ENCODE measurements around the gene SRP54. TPM values are rescaled to one million over a fixed set of nuclear protein-coding genes. Genes with fewer than 3 reads are reported as not detected.

Gene SRP54
- total and polyA plus RNA-seq, 2 of the 8 experiments (the other 6 are each of a cell fraction or from before 2014, with no cell fraction given), result 19.7 to 60.0 TPM

DNA sequence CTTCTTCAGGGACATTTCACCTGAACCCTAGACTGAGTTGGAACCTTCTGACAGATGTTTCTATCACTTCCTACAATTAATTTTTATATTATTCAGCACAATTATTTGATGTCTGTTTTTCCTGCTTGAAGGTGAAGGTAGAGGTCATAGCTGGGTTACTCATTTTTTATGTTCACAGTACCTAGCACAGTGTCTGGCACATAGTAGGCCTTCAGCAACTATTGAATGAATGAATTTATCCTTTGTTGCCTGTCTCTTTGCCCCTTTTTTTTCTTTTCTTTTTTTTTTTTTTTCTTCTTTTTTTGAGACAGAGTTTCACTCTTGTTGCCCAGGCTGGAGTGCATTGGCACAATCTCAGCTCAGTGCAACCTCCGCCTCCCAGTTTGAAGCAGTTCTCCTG, 33.8 kb downstream of the SRP54 start:
- no peak overlapping the region for H3K4me3 ChIP-seq (ENCODE audit: extremely low read depth in 1 of 4, insufficient read depth in 2 of 4, low read depth in 3 of 4, low read length in 4 of 4)
- H4K20me1 ChIP-seq (replicated peaks in 1 of 2; ENCODE audit: control insufficient read depth in 1 of 2, insufficient read depth in 2 of 2, low read length in 2 of 2), result no peaks in the 10 kb centered on the region
- H3K36me3 ChIP-seq (ENCODE audit: control insufficient read depth in 2 of 4, insufficient read depth in 4 of 4, low read length in 3 of 4), result peaks cover 0 to 60% (median 27%) of the 10 kb centered on the region in 4 experiments; a peak in 5 of 8 replicates
- no peak overlapping the region for H3K9ac ChIP-seq (replicated peaks in 1 of 4; ENCODE audit: extremely low read depth in 1 of 4, low read depth in 3 of 4, low read length in 3 of 4)
- CTCF ChIA-PET (ENCODE audit: partially characterized antibody), result no interaction called here
- H3K4me2 ChIP-seq (ENCODE audit: insufficient read depth in 1 of 2, low read depth in 2 of 2, low read length in 2 of 2), result no peak overlapping the region
- H3K23me2 ChIP-seq (ENCODE audit: low read depth, low read length), result no peaks in the 10 kb centered on the region
- no peak overlapping the region for H3K56ac ChIP-seq (replicated peaks; ENCODE audit: insufficient read length, low read depth, low read length)
- POLR2A ChIA-PET (ENCODE audit: partially characterized antibody), result no interaction called here
- H3K9me3 ChIP-seq (ENCODE audit: insufficient read depth in 2 of 2, low read depth in 1 of 2, low read length in 1 of 2), result no peaks in the 10 kb centered on the region
- H3K27me3 ChIP-seq (replicated peaks in 1 of 4; ENCODE audit: control insufficient read depth in 3 of 4, extremely low read depth in 1 of 4, insufficient read depth in 3 of 4, low read length in 3 of 4), result no peaks in the 10 kb centered on the region
- no peaks in the 10 kb centered on the region for H3K79me1 ChIP-seq (ENCODE audit: low read depth, low read length)
- FAIRE-seq (no peak), DNase-seq (ENCODE audit: low read depth in 1 of 2, low spot score in 2 of 2) (no peak)
- TF ChIP-seq SUZ12 (IDR thresholded peaks at IDR 0.05; ENCODE audit: low read length) (no peak), GABPA (IDR thresholded peaks at IDR 0.05; ENCODE audit: borderline replicate concordance, insufficient read depth, low read length) (no peak), SP2 (IDR thresholded peaks at IDR 0.05; ENCODE audit: low read length) (no peak), TEAD4 (IDR thresholded peaks at IDR 0.05; ENCODE audit: low read depth, low read length) (no peak)
- H3K4me1 ChIP-seq (replicated peaks in 1 of 4; ENCODE audit: control insufficient read depth in 3 of 4, insufficient read depth in 4 of 4, low read length in 3 of 4), result no peaks in the 10 kb centered on the region
- no peak overlapping the region for H3K14ac ChIP-seq (ENCODE audit: insufficient read length)
- H3K23ac ChIP-seq (ENCODE audit: insufficient read length), result no peak overlapping the region
- H4K8ac ChIP-seq (ENCODE audit: extremely low read depth, insufficient read depth, low read length), result no peak overlapping the region
- no peak overlapping the region for H2AFZ ChIP-seq (ENCODE audit: low read length)
- no peak overlapping the region for H3K27ac ChIP-seq (ENCODE audit: low read depth, low read length)
- WGBS, 2 experiments (ENCODE audit: extremely low coverage in 1 of 2, insufficient coverage in 1 of 2, insufficient read length in 1 of 2, insufficient replicate concordance in 2 of 2, low coverage in 1 of 2, low lambda C conversion rate in 2 of 2, missing lambda C conversion rate in 1 of 2), result no CpG with 5 or more reads among the region's 1 CpG
- H3K4ac ChIP-seq (replicated peaks; ENCODE audit: insufficient read length, low read depth, low read length), result no peak overlapping the region
- no peak overlapping the region for H2BK120ac ChIP-seq (replicated peaks; ENCODE audit: low read depth, low read length)
- no peak overlapping the region for H2BK15ac ChIP-seq (ENCODE audit: low read length)
- no peak overlapping the region for H2BK12ac ChIP-seq (ENCODE audit: low read depth, low read length)
- H3K18ac ChIP-seq (ENCODE audit: extremely low read depth, low read length), result no peak overlapping the region
- H3K79me2 ChIP-seq (ENCODE audit: control insufficient read depth in 1 of 2, insufficient read depth in 2 of 2, low read length in 2 of 2), result no peaks in the 10 kb centered on the region
- H2BK5ac ChIP-seq (ENCODE audit: low read depth, low read length), result no peak overlapping the region
- H2BK20ac ChIP-seq (ENCODE audit: low read length), result no peak overlapping the region
- H2AK5ac ChIP-seq (ENCODE audit: low read depth, low read length), result no peak overlapping the region
- H4K5ac ChIP-seq (ENCODE audit: insufficient read length, low read depth, low read length), result no peak overlapping the region
- no peak overlapping the region for H4K91ac ChIP-seq (replicated peaks; ENCODE audit: insufficient read length, low read length)

Data from H1 (cell line).